ENCODE measurements around the gene SEMA3F. TPM values are rescaled to one million over a fixed set of nuclear protein-coding genes. Genes with fewer than 3 reads are reported as not detected.

Gene SEMA3F
- total and polyA plus RNA-seq, 2 of the 4 experiments (the other 2 are of a cell fraction) = 7.3 to 23.3 TPM

DNA sequence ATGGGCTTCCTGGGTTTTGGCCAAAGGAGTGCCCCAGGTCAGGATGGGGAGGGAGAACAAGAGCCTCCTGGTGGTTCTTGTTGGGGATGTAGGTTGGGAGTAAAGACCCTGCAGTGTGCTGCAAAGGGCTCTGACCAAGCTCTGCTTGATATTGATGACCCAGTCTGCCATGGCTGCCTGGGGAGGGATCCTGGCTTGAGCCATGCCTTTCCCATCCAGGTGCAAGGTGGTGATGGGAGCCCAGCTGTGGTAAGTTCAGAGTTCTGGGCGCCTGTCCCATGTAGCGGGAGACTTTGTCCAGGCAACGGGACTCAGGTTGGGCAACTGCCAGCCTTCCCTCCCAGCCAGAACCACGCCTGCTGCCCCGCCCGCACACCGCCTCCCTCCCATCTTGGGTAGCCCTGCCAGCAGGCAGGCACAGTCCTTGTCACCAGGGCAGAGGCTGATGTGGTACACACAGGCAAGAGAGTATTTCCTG, 83.5 kb downstream of the SEMA3F start:
- Histone ChIP-seq H2AFZ (replicated peaks; ENCODE audit: low read length, poor library complexity) (no peak overlapping the region), H2BK20ac (ENCODE audit: low read depth, low read length) (no peak overlapping the region; the same call in 1 of the 2 replicates), H3K27me3 (ENCODE audit: control insufficient read depth, insufficient read depth, low read length) (no peaks in the 10 kb centered on the region), H3K4ac (ENCODE audit: low read depth, low read length) (peak overlapping the region; percentile 97), H3K36me3 (ENCODE audit: control insufficient read depth, insufficient read depth, low read length) (peaks cover 13% of the 10 kb centered on the region), H3K9me1 (ENCODE audit: insufficient read depth, low read length) (peaks cover 10% of the 10 kb centered on the region), H3K9ac (ENCODE audit: low read depth, low read length) (peak overlapping the region; percentile 88), H2BK120ac (ENCODE audit: low read depth, low read length) (peak overlapping the region; percentile 76), H4K20me1 (ENCODE audit: insufficient read depth, low read length) (peaks cover 73% of the 10 kb centered on the region), H2BK15ac (ENCODE audit: low read depth, low read length) (peak overlapping the region; percentile 61; the same call in 1 of the 3 replicates), H2AK9ac (replicated peaks; ENCODE audit: low read depth, low read length, poor library complexity) (peak overlapping the region; percentile 100), H3K4me3 (ENCODE audit: insufficient read depth, low read depth, low read length) (peak overlapping the region; percentile 82), H3K4me2 (ENCODE audit: low read depth, low read length) (peak overlapping the region; percentile 82), H3K79me1 (ENCODE audit: low read depth in 1 of 2, low read length in 2 of 2) (peaks cover 0 to 56% of the 10 kb centered on the region in 2 experiments; a peak in 2 of 4 replicates), H2AK5ac (ENCODE audit: low read depth, low read length) (peak overlapping the region; percentile 99), H4K91ac (ENCODE audit: insufficient read depth, low read depth, low read length) (peak overlapping the region; percentile 94), H4K5ac (ENCODE audit: low read depth, low read length) (peak overlapping the region; percentile 9; the same call in 1 of the 2 replicates), H3K9me3 (ENCODE audit: control insufficient read depth, insufficient read depth, low read length) (no peaks in the 10 kb centered on the region), H3K23ac (ENCODE audit: low read depth, low read length) (peak overlapping the region; percentile 91), H3K4me1 (ENCODE audit: control insufficient read depth, insufficient read depth, low read length) (peaks cover 30% of the 10 kb centered on the region), H2BK5ac (ENCODE audit: low read depth, low read length, poor library complexity, severe bottlenecking) (peak overlapping the region; percentile 80), H3K27ac (ENCODE audit: insufficient read depth, low read length) (peak overlapping the region; percentile 88), H4K8ac (ENCODE audit: low read depth in 2 of 2, low read length in 2 of 2) (peak overlapping the region; percentile 59 to 90; a peak in 3 of 4 replicates), H3K14ac (replicated peaks; ENCODE audit: low read depth, low read length) (peak overlapping the region; percentile 96), H3K18ac (ENCODE audit: low read depth, low read length) (no peak overlapping the region), H3K56ac (ENCODE audit: extremely low read depth, insufficient read depth, low read length) (peak overlapping the region; percentile 93)
- no peak for ATAC-seq (ENCODE audit: low read depth)
- intact Hi-C loops (cut with micrococcal nuclease) (no loop called here), in situ Hi-C loops (cut with MboI; ENCODE audit: low sequenced_read_pairs) (no loop called here), dilution Hi-C loops (cut with HindIII; ENCODE audit: low sequenced_read_pairs, unreplicated experiment) (no loop called here)
- no TSS peak for BruUV-seq (replicated peaks)
- ChIA-PET CTCF (no interaction called here), POLR2A (ENCODE audit: unreplicated experiment) (interaction anchor here (0.6 kb wide), 1 partner anchor 119 kb away, joined by 3 read pairs; no protein-coding TSS in a partner anchor)
- no CpG with 5 or more reads among the region's 7 CpGs for WGBS, 2 experiments (ENCODE audit: extremely low coverage in 2 of 2, insufficient read length in 1 of 2)
- no peak for DNase-seq
- TF ChIP-seq, protein P1, sequence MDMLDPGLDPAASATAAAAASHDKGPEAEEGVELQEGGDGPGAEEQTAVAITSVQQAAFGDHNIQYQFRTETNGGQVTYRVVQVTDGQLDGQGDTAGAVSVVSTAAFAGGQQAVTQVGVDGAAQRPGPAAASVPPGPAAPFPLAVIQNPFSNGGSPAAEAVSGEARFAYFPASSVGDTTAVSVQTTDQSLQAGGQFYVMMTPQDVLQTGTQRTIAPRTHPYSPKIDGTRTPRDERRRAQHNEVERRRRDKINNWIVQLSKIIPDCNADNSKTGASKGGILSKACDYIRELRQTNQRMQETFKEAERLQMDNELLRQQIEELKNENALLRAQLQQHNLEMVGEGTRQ (IDR thresholded peaks at IDR 0.05; ENCODE audit: low read depth, low read length) = no peak
- TF ChIP-seq BHLHE40 (IDR thresholded peaks at IDR 0.05; ENCODE audit: low read depth, low read length) (no peak), FOS (IDR thresholded peaks at IDR 0.05; ENCODE audit: low read depth, low read length) (no peak), RFX5 (IDR thresholded peaks at IDR 0.05; ENCODE audit: low read depth, low read length) (no peak), NFE2L2 (IDR thresholded peaks at IDR 0.05; ENCODE audit: low read depth, low read length) (no peak), MAZ (IDR thresholded peaks at IDR 0.05; ENCODE audit: borderline replicate concordance, low read depth, low read length) (no peak), MAFK (IDR thresholded peaks at IDR 0.05; ENCODE audit: low read depth, low read length) (no peak)

Small RNAs within 50 kb of the gene (microRNA-seq; reads per million reads assigned to microRNA genes)
- gene MIR566 (ENCODE audit: insufficient read depth in 1 of 2, insufficient read length in 1 of 2, unreplicated experiment in 1 of 2) = 0 reads per million in 2 experiments
- 0 reads per million in 2 experiments for gene MIR5787 (ENCODE audit: insufficient read depth in 1 of 2, insufficient read length in 1 of 2, unreplicated experiment in 1 of 2)

Small RNAs within 50 kb of the gene (small RNA-seq; reads per million reads assigned to genes)
- 0 reads per million in 5 experiments for gene MIR566
- gene MIR5787 = 0 reads per million in 5 experiments

Other genes with a start within 250 kb of the SEMA3F start
- 6.9 and 8.2 TPM in 2 replicates for gene MON1A, start 225.5 kb upstream of the SEMA3F start, total RNA-seq (2012; rRNA removed)
- gene MON1A, start 225.5 kb upstream of the SEMA3F start, polyA plus RNA-seq (2012; rRNA removed) = 13.5 and 18.1 TPM in 2 replicates
- gene RBM6, start 215.2 kb upstream of the SEMA3F start, total RNA-seq (2012; rRNA removed) = 38.5 and 40.8 TPM in 2 replicates
- 51.1 and 64.6 TPM in 2 replicates for gene RBM6, start 215.2 kb upstream of the SEMA3F start, polyA plus RNA-seq (2012; rRNA removed)
- gene RBM5, start 66.4 kb upstream of the SEMA3F start, total RNA-seq (2012; rRNA removed) = 121 and 122 TPM in 2 replicates
- gene RBM5, start 66.4 kb upstream of the SEMA3F start, polyA plus RNA-seq (2012; rRNA removed) = 143 and 155 TPM in 2 replicates
- not detected in 2 replicates for gene GNAT1, start 36.3 kb downstream of the SEMA3F start, total RNA-seq (2012; rRNA removed)
- gene GNAT1, start 36.3 kb downstream of the SEMA3F start, polyA plus RNA-seq (2012; rRNA removed) = 0.04 TPM in 1 of 2 replicates, not detected in the other
- gene SLC38A3, start 49.9 kb downstream of the SEMA3F start, total RNA-seq (2012; rRNA removed) = 0.36 TPM in 1 of 2 replicates, not detected in the other
- gene SLC38A3, start 49.9 kb downstream of the SEMA3F start, polyA plus RNA-seq (2012; rRNA removed) = 0.12 and 0.36 TPM in 2 replicates
- 816 and 867 TPM in 2 replicates for gene GNAI2, start 80.9 kb downstream of the SEMA3F start, total RNA-seq (2012; rRNA removed)
- gene GNAI2, start 80.9 kb downstream of the SEMA3F start, polyA plus RNA-seq (2012; rRNA removed) = 1,079 and 1,150 TPM in 2 replicates
- 3.9 and 4.3 TPM in 2 replicates for gene SEMA3B, start 113.8 kb downstream of the SEMA3F start, total RNA-seq (2012; rRNA removed)
- 29.3 and 34.3 TPM in 2 replicates for gene SEMA3B, start 113.8 kb downstream of the SEMA3F start, polyA plus RNA-seq (2012; rRNA removed)
- gene LSMEM2, start 123.8 kb downstream of the SEMA3F start, total RNA-seq (2012; rRNA removed) = under 0.01 TPM in 2 replicates
- not detected in 2 replicates for gene LSMEM2, start 123.8 kb downstream of the SEMA3F start, polyA plus RNA-seq (2012; rRNA removed)
- 48.6 and 52.7 TPM in 2 replicates for gene IFRD2, start 137.1 kb downstream of the SEMA3F start, total RNA-seq (2012; rRNA removed)
- 79.1 and 85.2 TPM in 2 replicates for gene IFRD2, start 137.1 kb downstream of the SEMA3F start, polyA plus RNA-seq (2012; rRNA removed)
- gene HYAL3, start 144.1 kb downstream of the SEMA3F start, total RNA-seq (2012; rRNA removed) = 2.2 and 2.7 TPM in 2 replicates
- 5.7 and 7.6 TPM in 2 replicates for gene HYAL3, start 144.1 kb downstream of the SEMA3F start, polyA plus RNA-seq (2012; rRNA removed)
- 3.1 and 5.0 TPM in 2 replicates for gene NAA80, start 144.1 kb downstream of the SEMA3F start, total RNA-seq (2012; rRNA removed)
- gene NAA80, start 144.1 kb downstream of the SEMA3F start, polyA plus RNA-seq (2012; rRNA removed) = 14.2 and 14.4 TPM in 2 replicates
- under 0.01 and 0.36 TPM in 2 replicates for gene HYAL1, start 148.2 kb downstream of the SEMA3F start, total RNA-seq (2012; rRNA removed)
- 0.29 and 0.32 TPM in 2 replicates for gene HYAL1, start 148.2 kb downstream of the SEMA3F start, polyA plus RNA-seq (2012; rRNA removed)
- gene HYAL2, start 167.4 kb downstream of the SEMA3F start, total RNA-seq (2012; rRNA removed) = 53.6 and 56.8 TPM in 2 replicates
- 104 and 114 TPM in 2 replicates for gene HYAL2, start 167.4 kb downstream of the SEMA3F start, polyA plus RNA-seq (2012; rRNA removed)
- 13.4 and 14.2 TPM in 2 replicates for gene TUSC2, start 172.9 kb downstream of the SEMA3F start, total RNA-seq (2012; rRNA removed)
- gene TUSC2, start 172.9 kb downstream of the SEMA3F start, polyA plus RNA-seq (2012; rRNA removed) = 24.0 and 24.8 TPM in 2 replicates
- gene RASSF1, start 185.5 kb downstream of the SEMA3F start, total RNA-seq (2012; rRNA removed) = 17.4 and 18.3 TPM in 2 replicates
- gene RASSF1, start 185.5 kb downstream of the SEMA3F start, polyA plus RNA-seq (2012; rRNA removed) = 53.4 and 55.6 TPM in 2 replicates
- 0.83 and 1.1 TPM in 2 replicates for gene ZMYND10, start 190.4 kb downstream of the SEMA3F start, total RNA-seq (2012; rRNA removed)
- 1.1 and 1.4 TPM in 2 replicates for gene ZMYND10, start 190.4 kb downstream of the SEMA3F start, polyA plus RNA-seq (2012; rRNA removed)
- 27.5 and 38.7 TPM in 2 replicates for gene NPRL2, start 195.5 kb downstream of the SEMA3F start, total RNA-seq (2012; rRNA removed)
- gene NPRL2, start 195.5 kb downstream of the SEMA3F start, polyA plus RNA-seq (2012; rRNA removed) = 38.3 and 38.5 TPM in 2 replicates
- gene CYB561D2, start 195.5 kb downstream of the SEMA3F start, total RNA-seq (2012; rRNA removed) = 26.1 and 29.2 TPM in 2 replicates
- gene CYB561D2, start 195.5 kb downstream of the SEMA3F start, polyA plus RNA-seq (2012; rRNA removed) = 31.7 and 41.5 TPM in 2 replicates
- gene TMEM115, start 204.2 kb downstream of the SEMA3F start, total RNA-seq (2012; rRNA removed) = 35.3 and 35.6 TPM in 2 replicates
- gene TMEM115, start 204.2 kb downstream of the SEMA3F start, polyA plus RNA-seq (2012; rRNA removed) = 47.3 and 54.3 TPM in 2 replicates